K562 (cell line): Measurements from ENCODE around the gene CGREF1. TPM values are rescaled to one million over a fixed set of nuclear protein-coding genes. Genes with fewer than 3 reads are reported as not detected.
A peak's percentile ranks its signal among the peaks of the same experiment; 100 is the strongest.

Experiments used
- CCAR2 ChIP-seq: fragments of 200-400 bp; formaldehyde crosslinking; IDR thresholded peaks from 2 replicates; pipeline ENCODE4 v1.6.1; 2017; ENCODE audit warnings: mild to moderate bottlenecking, low read depth, low read length
- GABPA ChIP-seq: fragments of 200-800 bp; sonication (Bioruptor generic); conservative IDR thresholded peaks from 2 replicates; pipeline ENCODE4 v1.6.1; 2016; ENCODE audit warnings: low read depth, missing genetic modification characterization, missing compliant biosample characterization
- MXI1 ChIP-seq: IDR thresholded peaks from 2 replicates; pipeline ENCODE4 v1.6.1; 2011; ENCODE audit warnings: low read depth, mild to moderate bottlenecking, improper control_type of control experiment, low read length
- PPARD ChIP-seq: fragments of 250-450 bp; sonication (Bioruptor Pico); IDR thresholded peaks from 2 replicates; pipeline ENCODE4 v1.8.0; 2022; ENCODE audit warnings: inconsistent platforms, mild to moderate bottlenecking, moderate library complexity
- SRSF7 ChIP-seq: fragments of 200-400 bp; formaldehyde crosslinking; optimal IDR thresholded peaks from 2 replicates; pipeline ENCODE3; 2017; ENCODE audit warnings: mild to moderate bottlenecking, low read depth, low read length
- TAF15 ChIP-seq: fragments of 200-400 bp; formaldehyde crosslinking; IDR thresholded peaks from 2 replicates; pipeline ENCODE4 v1.6.1; 2017; ENCODE audit warnings: mild to moderate bottlenecking, low read depth, low read length, moderate library complexity
- THAP7 ChIP-seq: fragments of 250-450 bp; sonication (Bioruptor Pico); IDR thresholded peaks from 2 replicates; pipeline ENCODE4 v1.5.0; 2021
- ZBTB7A ChIP-seq: IDR thresholded peaks from 2 replicates; pipeline ENCODE4 v1.6.1; 2011; ENCODE audit warnings: low read depth, mild to moderate bottlenecking, low read length, moderate library complexity, borderline replicate concordance; ENCODE audit not compliant: control insufficient read depth
- ZKSCAN1 ChIP-seq: fragments of 150-350 bp; IDR thresholded peaks from 2 replicates; pipeline ENCODE4 v1.6.1; 2016; ENCODE audit warnings: low read depth, low read length
- ZNF311 ChIP-seq: fragments of 250-450 bp; sonication (Bioruptor Pico); IDR thresholded peaks from 2 replicates; pipeline ENCODE4 v1.4.0; 2020; ENCODE audit warnings: mild to moderate bottlenecking, moderate library complexity
- ZNF316 ChIP-seq: fragments of 450-650 bp; IDR thresholded peaks from 2 replicates; pipeline ENCODE4 v1.6.1; 2016
- ZNF644 ChIP-seq: fragments of 200-800 bp; sonication (Bioruptor generic); IDR thresholded peaks from 2 replicates; pipeline ENCODE4 v1.6.1; 2016; ENCODE audit warnings: low read depth, missing genetic modification characterization, missing compliant biosample characterization
- polyA plus RNA-seq, 8 experiments: library from polyadenylated mRNA; depleted of rRNA in 4 of 8; stranded (reverse) in 5 of 8; unstranded in 3 of 8; fragments of >200 nt; fragmentation: Nextera tagmentation in 2 of 8; fragmentation: Illumina TruSeq in 1 of 8; extraction: Ambion mirVana in 2 of 8; extraction: Trizol in 1 of 8; gene quantifications; 2 replicates each; pipeline versions ENCODE4 v1.2.1 to v1.2.3, GENCODE V29; 2011 to 2014; ENCODE audit warnings: inconsistent platforms in 1 of 8, missing spikeins in 1 of 8
- total RNA-seq, 7 experiments: library from RNA; depleted of rRNA in 6 of 7; stranded (reverse); fragments of >200 nt in 6 of 7; fragmentation: Illumina TruSeq in 2 of 7; extraction: Trizol in 2 of 7; gene quantifications; 2 replicates each; pipeline versions ENCODE4 v1.2.1 to v1.2.3, GENCODE V29; 2011 to 2021; ENCODE audit warnings: low replicate concordance in 1 of 7
- TF ChIP-seq, protein P1 (sequence below), 2 experiments: fragments of 450-650 bp in 1 of 2; sonication (generic) in 1 of 2; formaldehyde crosslinking in 1 of 2; IDR thresholded peaks; 2 replicates each; pipeline versions ENCODE4 v1.7.1 to v1.9.0; 2016 to 2022; ENCODE audit warnings: inconsistent platforms in 1 of 2, mild to moderate bottlenecking in 1 of 2, missing genetic modification reagents in 1 of 2
- TF ChIP-seq, protein P2 (sequence below), 2 experiments: fragments of 450-650 bp in 1 of 2; sonication (generic) in 1 of 2; formaldehyde crosslinking in 1 of 2; IDR thresholded peaks in 1 of 2; conservative IDR thresholded peaks in 1 of 2; 2 replicates each; pipeline versions ENCODE4 v1.6.1 to v1.8.1; 2016 to 2023; ENCODE audit warnings: mild to moderate bottlenecking in 2 of 2, moderate library complexity in 2 of 2, inconsistent platforms in 1 of 2, missing genetic modification reagents in 1 of 2
- TF ChIP-seq, protein P3 (sequence below): sonication (generic); formaldehyde crosslinking; IDR thresholded peaks from 2 replicates; pipeline ENCODE4 v1.8.0; 2022; ENCODE audit warnings: missing genetic modification reagents, mild to moderate bottlenecking, borderline replicate concordance

CGREF1 gene
- total and polyA plus RNA-seq, 9 of the 15 experiments (the other 6 are each of a cell fraction or from before 2014, with no cell fraction given): 0.07 to 0.50 (median 0.37) TPM

GRCh38 chr2:27076323-27076722 lies 42.6 kb downstream of the CGREF1 start (continued):
- TF ChIP-seq, protein P1, sequence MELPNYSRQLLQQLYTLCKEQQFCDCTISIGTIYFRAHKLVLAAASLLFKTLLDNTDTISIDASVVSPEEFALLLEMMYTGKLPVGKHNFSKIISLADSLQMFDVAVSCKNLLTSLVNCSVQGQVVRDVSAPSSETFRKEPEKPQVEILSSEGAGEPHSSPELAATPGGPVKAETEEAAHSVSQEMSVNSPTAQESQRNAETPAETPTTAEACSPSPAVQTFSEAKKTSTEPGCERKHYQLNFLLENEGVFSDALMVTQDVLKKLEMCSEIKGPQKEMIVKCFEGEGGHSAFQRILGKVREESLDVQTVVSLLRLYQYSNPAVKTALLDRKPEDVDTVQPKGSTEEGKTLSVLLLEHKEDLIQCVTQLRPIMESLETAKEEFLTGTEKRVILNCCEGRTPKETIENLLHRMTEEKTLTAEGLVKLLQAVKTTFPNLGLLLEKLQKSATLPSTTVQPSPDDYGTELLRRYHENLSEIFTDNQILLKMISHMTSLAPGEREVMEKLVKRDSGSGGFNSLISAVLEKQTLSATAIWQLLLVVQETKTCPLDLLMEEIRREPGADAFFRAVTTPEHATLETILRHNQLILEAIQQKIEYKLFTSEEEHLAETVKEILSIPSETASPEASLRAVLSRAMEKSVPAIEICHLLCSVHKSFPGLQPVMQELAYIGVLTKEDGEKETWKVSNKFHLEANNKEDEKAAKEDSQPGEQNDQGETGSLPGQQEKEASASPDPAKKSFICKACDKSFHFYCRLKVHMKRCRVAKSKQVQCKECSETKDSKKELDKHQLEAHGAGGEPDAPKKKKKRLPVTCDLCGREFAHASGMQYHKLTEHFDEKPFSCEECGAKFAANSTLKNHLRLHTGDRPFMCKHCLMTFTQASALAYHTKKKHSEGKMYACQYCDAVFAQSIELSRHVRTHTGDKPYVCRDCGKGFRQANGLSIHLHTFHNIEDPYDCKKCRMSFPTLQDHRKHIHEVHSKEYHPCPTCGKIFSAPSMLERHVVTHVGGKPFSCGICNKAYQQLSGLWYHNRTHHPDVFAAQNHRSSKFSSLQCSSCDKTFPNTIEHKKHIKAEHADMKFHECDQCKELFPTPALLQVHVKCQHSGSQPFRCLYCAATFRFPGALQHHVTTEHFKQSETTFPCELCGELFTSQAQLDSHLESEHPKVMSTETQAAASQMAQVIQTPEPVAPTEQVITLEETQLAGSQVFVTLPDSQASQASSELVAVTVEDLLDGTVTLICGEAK (IDR thresholded peaks at IDR 0.05): peak; percentile 8; the same call in 1 of the 2 replicates
- TF ChIP-seq, protein P1 (CRISPR knock-in tag; IDR thresholded peaks at IDR 0.05): no peak
- TF ChIP-seq ZBTB7A (no peak), TAF15 (no peak), ZNF644 (tag) (no peak), MXI1 (no peak), CCAR2 (no peak), PPARD (no peak), ZNF316 (peak; percentile 53; the same call in 1 of the 2 replicates), SRSF7 (no peak), ZKSCAN1 (no peak), GABPA (tag) (no peak), THAP7 (CRISPR knock-in tag) (no peak), ZNF311 (CRISPR knock-in tag) (no peak)
- TF ChIP-seq, protein P2, sequence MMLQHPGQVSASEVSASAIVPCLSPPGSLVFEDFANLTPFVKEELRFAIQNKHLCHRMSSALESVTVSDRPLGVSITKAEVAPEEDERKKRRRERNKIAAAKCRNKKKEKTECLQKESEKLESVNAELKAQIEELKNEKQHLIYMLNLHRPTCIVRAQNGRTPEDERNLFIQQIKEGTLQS (IDR thresholded peaks at IDR 0.05): peak; percentile 49
- TF ChIP-seq, protein P2 (CRISPR knock-in tag; conservative IDR thresholded peaks at IDR 0.05): no peak
- TF ChIP-seq, protein P3, sequence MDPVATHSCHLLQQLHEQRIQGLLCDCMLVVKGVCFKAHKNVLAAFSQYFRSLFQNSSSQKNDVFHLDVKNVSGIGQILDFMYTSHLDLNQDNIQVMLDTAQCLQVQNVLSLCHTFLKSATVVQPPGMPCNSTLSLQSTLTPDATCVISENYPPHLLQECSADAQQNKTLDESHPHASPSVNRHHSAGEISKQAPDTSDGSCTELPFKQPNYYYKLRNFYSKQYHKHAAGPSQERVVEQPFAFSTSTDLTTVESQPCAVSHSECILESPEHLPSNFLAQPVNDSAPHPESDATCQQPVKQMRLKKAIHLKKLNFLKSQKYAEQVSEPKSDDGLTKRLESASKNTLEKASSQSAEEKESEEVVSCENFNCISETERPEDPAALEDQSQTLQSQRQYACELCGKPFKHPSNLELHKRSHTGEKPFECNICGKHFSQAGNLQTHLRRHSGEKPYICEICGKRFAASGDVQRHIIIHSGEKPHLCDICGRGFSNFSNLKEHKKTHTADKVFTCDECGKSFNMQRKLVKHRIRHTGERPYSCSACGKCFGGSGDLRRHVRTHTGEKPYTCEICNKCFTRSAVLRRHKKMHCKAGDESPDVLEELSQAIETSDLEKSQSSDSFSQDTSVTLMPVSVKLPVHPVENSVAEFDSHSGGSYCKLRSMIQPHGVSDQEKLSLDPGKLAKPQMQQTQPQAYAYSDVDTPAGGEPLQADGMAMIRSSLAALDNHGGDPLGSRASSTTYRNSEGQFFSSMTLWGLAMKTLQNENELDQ (CRISPR knock-in tag): no peak
